Prostate gland (tissue), 2 donors: Measurements from ENCODE around the gene NFATC4.

Source experiments
- POLR2AphosphoS5 ChIP-seq: sonication (generic); formaldehyde crosslinking; IDR thresholded peaks from one replicate; pipeline ENCODE4 v1.6.1; 2017; ENCODE audit warnings: antibody characterized with exemption
- TF ChIP-seq, protein P1 (sequence below), 4 experiments: fragments of 200-600 bp in 2 of 4; fragments of 450-650 bp in 2 of 4; sonication (generic) in 2 of 4; IDR thresholded peaks; 1 replicate in 3 of 4; 2 replicates in 1 of 4; pipeline ENCODE4 v1.5.1; 2016 to 2019; ENCODE audit warnings: antibody characterized with exemption in 4 of 4, mild to moderate bottlenecking in 2 of 4, moderate library complexity in 2 of 4

DNA sequence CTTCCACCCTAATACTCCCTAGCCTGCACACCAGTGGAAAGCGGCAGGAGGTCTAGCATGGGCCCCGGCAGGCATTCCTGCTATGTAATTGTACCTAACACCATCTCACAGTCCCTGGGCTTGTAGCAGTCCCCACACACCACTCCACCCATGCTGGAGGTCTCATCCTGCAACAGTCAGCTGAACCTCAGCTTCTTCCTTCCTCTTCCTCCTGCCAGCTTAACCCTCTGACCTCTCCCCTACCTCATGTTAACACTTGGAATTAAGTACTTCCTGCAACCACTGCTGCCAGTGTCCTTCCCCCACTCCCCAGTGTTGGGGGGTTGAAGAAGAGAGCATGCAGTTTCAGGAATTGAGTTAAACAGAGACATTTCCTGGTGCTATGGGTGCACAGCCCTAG is 40.7 kb upstream of the NFATC4 start:
- TF ChIP-seq POLR2AphosphoS5, result no peak
- TF ChIP-seq, protein P1, sequence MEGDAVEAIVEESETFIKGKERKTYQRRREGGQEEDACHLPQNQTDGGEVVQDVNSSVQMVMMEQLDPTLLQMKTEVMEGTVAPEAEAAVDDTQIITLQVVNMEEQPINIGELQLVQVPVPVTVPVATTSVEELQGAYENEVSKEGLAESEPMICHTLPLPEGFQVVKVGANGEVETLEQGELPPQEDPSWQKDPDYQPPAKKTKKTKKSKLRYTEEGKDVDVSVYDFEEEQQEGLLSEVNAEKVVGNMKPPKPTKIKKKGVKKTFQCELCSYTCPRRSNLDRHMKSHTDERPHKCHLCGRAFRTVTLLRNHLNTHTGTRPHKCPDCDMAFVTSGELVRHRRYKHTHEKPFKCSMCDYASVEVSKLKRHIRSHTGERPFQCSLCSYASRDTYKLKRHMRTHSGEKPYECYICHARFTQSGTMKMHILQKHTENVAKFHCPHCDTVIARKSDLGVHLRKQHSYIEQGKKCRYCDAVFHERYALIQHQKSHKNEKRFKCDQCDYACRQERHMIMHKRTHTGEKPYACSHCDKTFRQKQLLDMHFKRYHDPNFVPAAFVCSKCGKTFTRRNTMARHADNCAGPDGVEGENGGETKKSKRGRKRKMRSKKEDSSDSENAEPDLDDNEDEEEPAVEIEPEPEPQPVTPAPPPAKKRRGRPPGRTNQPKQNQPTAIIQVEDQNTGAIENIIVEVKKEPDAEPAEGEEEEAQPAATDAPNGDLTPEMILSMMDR (IDR thresholded peaks at IDR 0.05), result no peak
